NT2/D1 (cell line): ENCODE data around the gene HECTD1.

Experiments used
- YY1 ChIP-seq: IDR thresholded peaks from 2 replicates; pipeline ENCODE4 v1.6.1; 2011; ENCODE audit not compliant: insufficient read length, insufficient read depth
- ZNF274 ChIP-seq: IDR thresholded peaks from 2 replicates; pipeline ENCODE4 v1.6.1; 2011; ENCODE audit warnings: mild to moderate bottlenecking, low read depth, low read length

GRCh38 chr14:31142455-31143087, 65.0 kb downstream of the HECTD1 start:
- TF ChIP-seq YY1 (no peak), ZNF274 (no peak)
